K562 (cell line): ENCODE measurements around the gene MSL3. TPM values are rescaled to one million over a fixed set of nuclear protein-coding genes. Genes with fewer than 3 reads are reported as not detected.

Experiments
- ATAC-seq: fragments of 200-7000 bp; cut with Tn5 transposase; 3 replicates; pipeline ENCODE4 v1.9.1; 2020; ENCODE audit warnings: moderate library complexity
- Bru-seq: library from RNA; stranded (reverse); fragments of 400-500 nt; gene quantifications from one replicate; lab custom pipeline; 2021; lab: Mats Ljungman, UMichigan
- BruChase-seq, 2 experiments: library from RNA; stranded (reverse); fragments of 400-500 nt; gene quantifications; one replicate each; lab custom pipeline; 2021; lab: Mats Ljungman, UMichigan
- BruUV-seq: library from RNA; stranded (reverse); fragments of 400-500 nt; replicated peaks from 2 replicates; lab custom pipeline; 2021; lab: Mats Ljungman, UMichigan
- CTCF ChIA-PET: fragments of 300-600 bp; formaldehyde crosslinking; extraction: SDS; loops from one replicate; lab custom pipeline; 2021; ENCODE audit warnings: low intra/inter-chr PET ratio; lab: Yijun Ruan, JAX
- POLR2A ChIA-PET: fragments of 300-600, 350-650 bp; sonication (Branson Sonifier 250); formaldehyde crosslinking; extraction: SDS; loops from one replicate; lab custom pipeline; 2021; ENCODE audit warnings: antibody characterized with exemption, inconsistent platforms; lab: Yijun Ruan, JAX
- DNase-seq, 4 experiments: peaks; one replicate each; pipeline versions ENCODE4 v3.0.0 to v3.0.0-alpha.2; 2011 to 2018; ENCODE audit warnings: low spot score in 3 of 4, mixed read lengths in 3 of 4; ENCODE audit errors: extremely low read depth in 1 of 4
- FAIRE-seq: peaks from 2 replicates; lab custom pipeline; 2011; peaks lifted over from hg19 to GRCh38; lab: Jason Lieb, UNC
- H2AFZ ChIP-seq: 2 replicates; pipeline ENCODE4 v1.6.0; 2011; ENCODE audit warnings: low read depth, low read length, control low read depth, inconsistent platforms
- H3K27ac ChIP-seq: fragments of 200-600 bp; 3 replicates; pipeline ENCODE4 v1.8.0; 2011; ENCODE audit warnings: low read depth, mild to moderate bottlenecking, control low read depth, inconsistent platforms, low read length, moderate library complexity, mixed read lengths; ENCODE audit errors: extremely low read depth
- H3K27me3 ChIP-seq, 2 experiments: fragments of 300-600 bp in 1 of 2; 2 replicates in 1 of 2; 3 replicates in 1 of 2; pipeline versions ENCODE4 v1.6.0 to v1.8.0; 2011; ENCODE audit warnings: inconsistent platforms in 2 of 2, low read length in 2 of 2, mild to moderate bottlenecking in 1 of 2, mixed read lengths in 1 of 2, moderate library complexity in 1 of 2; ENCODE audit not compliant: control insufficient read depth in 2 of 2, insufficient read depth in 2 of 2
- H3K36me3 ChIP-seq: fragments of 300-600 bp; 3 replicates; pipeline ENCODE4 v1.8.0; 2011; ENCODE audit warnings: mild to moderate bottlenecking, low read length, inconsistent platforms; ENCODE audit not compliant: control insufficient read depth, insufficient read depth
- H3K4me1 ChIP-seq, 2 experiments: fragments of 200-600 bp in 1 of 2; replicated peaks in 1 of 2; 2 replicates in 1 of 2; 3 replicates in 1 of 2; pipeline versions ENCODE4 v1.5.1 to v1.8.0; 2011; ENCODE audit warnings: inconsistent platforms in 2 of 2, low read length in 2 of 2, mild to moderate bottlenecking in 1 of 2, mixed read lengths in 1 of 2, moderate library complexity in 1 of 2; ENCODE audit not compliant: control insufficient read depth in 2 of 2, insufficient read depth in 2 of 2
- H3K4me2 ChIP-seq: 2 replicates; pipeline ENCODE4 v1.6.1; 2011; ENCODE audit warnings: low read length, control low read depth, inconsistent platforms, mixed read lengths; ENCODE audit not compliant: insufficient read depth
- H3K4me3 ChIP-seq: fragments of 200-600 bp; sonication (generic), shearing (Covaris generic); 2 replicates; pipeline ENCODE4 v1.5.1; 2016; ENCODE audit warnings: control low read depth, inconsistent platforms
- H3K79me2 ChIP-seq: fragments of 200-600 bp; 3 replicates; pipeline ENCODE4 v1.8.0; 2011; ENCODE audit warnings: low read length, inconsistent platforms; ENCODE audit not compliant: control insufficient read depth, insufficient read depth
- H3K9ac ChIP-seq, 2 experiments: 2 replicates each; pipeline versions ENCODE4 v1.6.0 to v1.6.1; 2011; ENCODE audit warnings: low read depth in 2 of 2, low read length in 2 of 2, control low read depth in 1 of 2, inconsistent platforms in 1 of 2, mild to moderate bottlenecking in 1 of 2, mixed read lengths in 1 of 2; ENCODE audit not compliant: insufficient read depth in 1 of 2
- H3K9me1 ChIP-seq: one replicate; pipeline ENCODE4 v1.6.0; 2011; ENCODE audit warnings: inconsistent platforms, mild to moderate bottlenecking, low read length, moderate library complexity; ENCODE audit not compliant: control insufficient read depth, insufficient read depth
- H3K9me3 ChIP-seq: replicated peaks from 2 replicates; pipeline ENCODE4 v1.5.1; 2011; ENCODE audit warnings: low read depth, low read length, inconsistent platforms; ENCODE audit not compliant: control insufficient read depth, insufficient read depth
- H4K20me1 ChIP-seq: replicated peaks from 2 replicates; pipeline ENCODE4 v1.6.1; 2011; ENCODE audit warnings: low read length, inconsistent platforms, mixed read lengths; ENCODE audit not compliant: control insufficient read depth, insufficient read depth
- FOXJ3 ChIP-seq: sonication (generic); formaldehyde crosslinking; IDR thresholded peaks from 2 replicates; pipeline ENCODE4 v1.4.0; 2020; ENCODE audit warnings: mild to moderate bottlenecking, missing genetic modification reagents
- MTA2 ChIP-seq: fragments of 450-650 bp; IDR thresholded peaks from 2 replicates; pipeline ENCODE4 v1.6.1; 2016; ENCODE audit warnings: low read depth
- TSC22D4 ChIP-seq: fragments of 450-650 bp; IDR thresholded peaks from 2 replicates; pipeline ENCODE4 v1.6.1; 2016; ENCODE audit warnings: missing genetic modification characterization, missing biosample characterization, control low read depth
- ZBTB40 ChIP-seq, 2 experiments: fragments of 450-650 bp in 1 of 2; sonication (generic) in 1 of 2; formaldehyde crosslinking in 1 of 2; IDR thresholded peaks; 2 replicates each; pipeline versions ENCODE4 v1.7.1 to v1.9.0; 2016 to 2022; ENCODE audit warnings: inconsistent platforms in 1 of 2, mild to moderate bottlenecking in 1 of 2, missing genetic modification reagents in 1 of 2
- WGBS: fragments of 100-300 bp; shearing (Covaris generic); methylation state at CpG from one replicate; pipeline ENCODE4 v1.1.6; 2016; ENCODE audit warnings: low coverage, mixed read lengths; ENCODE audit not compliant: insufficient coverage; ENCODE audit errors: missing lambda C conversion rate; 5-methylcytosine and 5-hydroxymethylcytosine counted together
- in situ Hi-C: fragments of 300-500 bp; cut with MboI; formaldehyde crosslinking; loops from 4 replicates; pipeline ENCODE4 v1.15.0; 2018; ENCODE audit warnings: inconsistent platforms, mixed read lengths
- intact Hi-C: fragments of 100-400 bp; cut with micrococcal nuclease; formaldehyde crosslinking; loops from 2 replicates; pipeline ENCODE4 v1.14.2; 2022
- long read RNA-seq, 3 experiments: library from polyadenylated mRNA in 2 of 3; library from RNA in 1 of 3; unstranded in 2 of 3; stranded (forward) in 1 of 3; transcript quantifications; one replicate each; pipeline ENCODE4 v2.0.0, GENCODE V29; 2019 to 2022
- polyA minus RNA-seq, 3 experiments: library from RNA; depleted of rRNA, polyadenylated mRNA; stranded (reverse); fragments of >200 nt; gene quantifications; 2 replicates each; pipeline ENCODE4 v1.2.3, GENCODE V29; 2011
- polyA plus RNA-seq, 8 experiments: library from polyadenylated mRNA; depleted of rRNA in 4 of 8; stranded (reverse) in 5 of 8; unstranded in 3 of 8; fragments of >200 nt; fragmentation: Nextera tagmentation in 2 of 8; fragmentation: Illumina TruSeq in 1 of 8; extraction: Ambion mirVana in 2 of 8; extraction: Trizol in 1 of 8; gene quantifications; 2 replicates each; pipeline versions ENCODE4 v1.2.1 to v1.2.3, GENCODE V29; 2011 to 2014; ENCODE audit warnings: inconsistent platforms in 1 of 8, missing spikeins in 1 of 8
- total RNA-seq, 7 experiments: library from RNA; depleted of rRNA in 6 of 7; stranded (reverse); fragments of >200 nt in 6 of 7; fragmentation: Illumina TruSeq in 2 of 7; extraction: Trizol in 2 of 7; gene quantifications; 2 replicates each; pipeline versions ENCODE4 v1.2.1 to v1.2.3, GENCODE V29; 2011 to 2021; ENCODE audit warnings: low replicate concordance in 1 of 7

MSL3 gene
- total RNA-seq (2011; cell fraction: chromatin; rRNA removed; ENCODE audit: low replicate concordance): 36.6 and 51.8 TPM in 2 replicates
- 30.7 and 37.9 TPM in 2 replicates for total RNA-seq (2011; cell fraction: nucleolus; rRNA removed)
- 46.8 and 67.8 TPM in 2 replicates for total RNA-seq (2011; cell fraction: nucleoplasm; rRNA removed)
- total RNA-seq (2014; rRNA removed) (21.3 and 31.2 TPM in 2 replicates), total RNA-seq (2014; rRNA removed; fragmentation: Illumina TruSeq; extraction: Trizol) (23.5 and 30.1 TPM in 2 replicates), total RNA-seq (2015; rRNA removed; fragmentation: Illumina TruSeq; extraction: Trizol) (21.4 and 23.1 TPM in 2 replicates), total RNA-seq (2021) (26.5 and 27.1 TPM in 2 replicates), polyA plus RNA-seq (2011; rRNA removed) (38.2 and 38.6 TPM in 2 replicates), polyA plus RNA-seq (2014; fragmentation: Illumina TruSeq; extraction: Trizol) (33.5 and 35.3 TPM in 2 replicates), polyA plus RNA-seq (2014; fragmentation: Nextera tagmentation; extraction: Ambion mirVana) (10 to 100 TPM; 26.4 to 39.9 TPM), polyA plus RNA-seq (2014; rRNA removed) (27.6 and 32.5 TPM in 2 replicates), polyA minus RNA-seq (2011; rRNA and poly(A)+ RNA removed) (27.2 and 29.5 TPM in 2 replicates), Bru-seq, nascent RNA (percentile 65 among the genes with signal in this experiment), BruChase-seq, experiment 1, labeled RNA remaining after a 2-hour chase (percentile 72 among the genes with signal in this experiment), BruChase-seq, experiment 2, labeled RNA remaining after a 6-hour chase (percentile 76 among the genes with signal in this experiment)
- polyA plus RNA-seq (2011; cell fraction: cytosol; rRNA removed): 21.2 and 30.3 TPM in 2 replicates
- 98.6 and 112 TPM in 2 replicates for polyA plus RNA-seq (2011; cell fraction: nucleus; rRNA removed)
- 23.7 and 26.5 TPM in 2 replicates for polyA plus RNA-seq (2012)
- polyA minus RNA-seq (2011; cell fraction: cytosol; rRNA and poly(A)+ RNA removed): 17.9 and 21.7 TPM in 2 replicates
- 38.2 and 51.4 TPM in 2 replicates for polyA minus RNA-seq (2011; cell fraction: nucleus; rRNA and poly(A)+ RNA removed)
- long read RNA-seq, experiment 1, transcript MSL3-233 (12 exons, 2,507 nt): minor isoform, 7 of 65 reads
- long read RNA-seq, experiment 1, transcript MSL3-201 (13 exons, 2,364 nt): major isoform, 14 of 65 reads
- long read RNA-seq, experiment 1, partial matches to known transcripts: 22 of 65 reads
- long read RNA-seq, experiment 1, other reads (novel, unspliced or antisense): 11 of 65 reads
- long read RNA-seq, experiment 2, transcript MSL3-201 (13 exons, 2,364 nt): major isoform, 5 of 20 reads
- long read RNA-seq, experiment 2, partial matches to known transcripts: 5 of 20 reads
- long read RNA-seq, experiment 2, other reads (novel, unspliced or antisense): 9 of 20 reads
- long read RNA-seq, experiment 3, transcript MSL3-201 (13 exons, 2,364 nt): major isoform, 10 of 27 reads
- long read RNA-seq, experiment 3, partial matches to known transcripts: 11 of 27 reads
- long read RNA-seq, experiment 3, other reads (novel, unspliced or antisense): 3 of 27 reads

GRCh38 chrX:11757719-11758399, at the start of gene MSL3:
Gene MSL3 (plus strand): TSS chrX:11758237. CDS start chrX:11758264, 27 bp downstream.
- ChIA-PET POLR2A (interaction anchor here (0.6 kb wide), 2 partner anchors 34 to 185 kb away, joined by 3 read pairs; no protein-coding TSS in a partner anchor), CTCF (interaction anchor here (1.0 to 2.5 kb wide), 2 partner anchors 224 to 945 kb away, joined by 3 to 14 read pairs; no protein-coding TSS in a partner anchor)
- H3K9me3 ChIP-seq: no peaks in the 10 kb centered on the region
- H3K79me2 ChIP-seq: peaks cover 19% of the 10 kb centered on the region
- H3K4me2 ChIP-seq: peak within 1 kb of the TSS; percentile 92
- intact Hi-C loops: loop anchor here (5.0 kb wide), 1 partner anchor 226 kb away; no protein-coding TSS in a partner anchor
- no peaks in the 10 kb centered on the region for H3K9me1 ChIP-seq
- peak within 1 kb of the TSS; percentile 82 to 99 for H3K9ac ChIP-seq
- H3K27ac ChIP-seq: peak within 1 kb of the TSS; percentile 74
- 0% methylated on average over 20 of the region's 93 CpGs for WGBS
- H4K20me1 ChIP-seq: no peaks in the 10 kb centered on the region
- FAIRE-seq: no peak
- peak within 1 kb of the TSS; percentile 79 for H3K4me3 ChIP-seq
- peak within 1 kb of the TSS; percentile 89 for H2AFZ ChIP-seq
- peaks cover 2 to 6% of the 10 kb centered on the region in 2 experiments; a peak in 4 of 5 replicates for H3K4me1 ChIP-seq
- DNase-seq: peak; percentile 63 to 89 (median 82)
- peak; percentile 65 for ATAC-seq
- H3K36me3 ChIP-seq: peaks cover 22% of the 10 kb centered on the region
- no peaks in the 10 kb centered on the region; a peak in 1 of 5 replicates for H3K27me3 ChIP-seq
- in situ Hi-C loops: loop anchor here (25.0 kb wide), 2 partner anchors 371 to 1571 kb away; no protein-coding TSS in a partner anchor
- BruUV-seq: no TSS peak
- TF ChIP-seq TSC22D4 (tag): no peak
- no peak for TF ChIP-seq MTA2
- no peak for TF ChIP-seq ZBTB40 (IDR thresholded peaks at IDR 0.05)
- TF ChIP-seq ZBTB40 (CRISPR knock-in tag; IDR thresholded peaks at IDR 0.05): no peak
- TF ChIP-seq FOXJ3 (CRISPR knock-in tag): no peak
